ENCODE results near the gene CCDC70.

- TF ChIP-seq, protein P1, sequence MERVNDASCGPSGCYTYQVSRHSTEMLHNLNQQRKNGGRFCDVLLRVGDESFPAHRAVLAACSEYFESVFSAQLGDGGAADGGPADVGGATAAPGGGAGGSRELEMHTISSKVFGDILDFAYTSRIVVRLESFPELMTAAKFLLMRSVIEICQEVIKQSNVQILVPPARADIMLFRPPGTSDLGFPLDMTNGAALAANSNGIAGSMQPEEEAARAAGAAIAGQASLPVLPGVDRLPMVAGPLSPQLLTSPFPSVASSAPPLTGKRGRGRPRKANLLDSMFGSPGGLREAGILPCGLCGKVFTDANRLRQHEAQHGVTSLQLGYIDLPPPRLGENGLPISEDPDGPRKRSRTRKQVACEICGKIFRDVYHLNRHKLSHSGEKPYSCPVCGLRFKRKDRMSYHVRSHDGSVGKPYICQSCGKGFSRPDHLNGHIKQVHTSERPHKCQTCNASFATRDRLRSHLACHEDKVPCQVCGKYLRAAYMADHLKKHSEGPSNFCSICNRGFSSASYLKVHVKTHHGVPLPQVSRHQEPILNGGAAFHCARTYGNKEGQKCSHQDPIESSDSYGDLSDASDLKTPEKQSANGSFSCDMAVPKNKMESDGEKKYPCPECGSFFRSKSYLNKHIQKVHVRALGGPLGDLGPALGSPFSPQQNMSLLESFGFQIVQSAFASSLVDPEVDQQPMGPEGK (CRISPR knock-in tag; IDR thresholded peaks at IDR 0.05; ENCODE audit: borderline replicate concordance) = no peak
- TF ChIP-seq SNAI2 (CRISPR knock-in tag; IDR thresholded peaks at IDR 0.05) = no peak
These were observed 8.8 kb downstream of the CCDC70 start for GRCh38 chr13:51870616-51871015.

All from SK-N-SH treated with all-trans-retinoic acid at 6 μM for 48 hours (cell line).